Measurements from ENCODE around the gene PRKACA.
"Not testable (repeated sequence)": the region's sequence is repeated elsewhere in the genome, so short reads cannot be mapped to it uniquely, and the experiment has no call there.

The PRKACA gene

DNA sequence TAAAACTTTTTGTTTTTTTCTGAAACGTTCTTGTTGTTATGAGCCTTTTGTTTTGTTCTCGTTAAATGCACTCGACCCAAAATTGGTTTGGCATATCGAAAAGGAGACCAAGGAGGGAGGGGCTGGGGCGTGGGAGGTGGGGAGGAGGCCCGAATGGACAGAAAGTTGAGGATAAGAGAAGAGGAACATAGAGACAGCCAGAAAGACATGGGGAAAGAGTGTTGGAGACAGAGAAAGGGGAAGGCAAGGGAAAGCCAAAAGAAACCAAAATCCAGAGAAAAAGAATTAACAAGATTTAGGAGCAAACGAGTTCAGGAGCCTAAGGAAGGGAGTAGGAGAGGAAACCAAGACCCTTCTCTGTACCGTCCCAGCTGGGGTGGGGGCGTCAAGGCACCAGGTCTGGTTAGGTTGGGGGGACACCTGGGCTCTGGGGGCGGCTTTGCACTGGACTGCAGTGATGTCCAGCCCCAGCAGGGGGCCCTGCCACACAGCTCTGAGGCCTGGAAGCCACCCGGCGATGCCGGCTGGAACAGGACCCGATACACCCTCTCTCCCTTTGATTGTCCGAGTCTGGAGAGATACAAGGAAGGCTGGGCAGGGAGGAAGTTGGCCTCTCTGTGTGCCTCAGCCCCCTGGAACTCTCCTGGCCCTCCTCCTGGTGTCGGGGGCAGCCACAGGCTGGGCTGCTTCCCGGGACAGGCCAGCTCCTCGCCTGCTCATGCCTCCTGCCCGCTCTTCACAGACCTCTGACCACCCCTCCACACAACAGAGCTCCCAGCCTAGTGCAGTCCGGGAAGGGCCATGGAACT, 30.4 kb upstream of the PRKACA start:
- peak in 1 of 2 experiments; percentile 26 for DNase-seq

DNA sequence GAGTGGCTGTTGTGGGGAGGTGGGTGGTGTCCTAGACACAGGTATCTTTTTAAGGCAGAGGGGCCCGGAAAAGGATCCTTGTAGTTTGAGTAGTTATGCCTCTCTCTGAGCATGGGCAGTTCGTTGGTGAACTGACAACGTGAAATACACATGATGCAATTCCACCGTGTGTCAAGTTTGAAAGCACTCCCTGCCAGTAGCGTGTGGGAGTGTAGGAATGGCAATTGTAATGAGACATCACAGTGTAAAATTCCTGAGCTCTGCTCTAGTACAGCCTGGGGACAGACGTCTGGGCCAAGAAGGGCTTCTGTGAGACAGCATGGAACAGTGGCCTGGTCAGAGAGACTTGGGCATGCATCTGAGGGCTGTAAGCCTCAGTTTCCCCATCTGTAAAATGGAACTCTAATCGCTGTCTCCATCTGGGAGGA, 29.2 kb upstream of the PRKACA start:
- DNase-seq, result no peak

DNA sequence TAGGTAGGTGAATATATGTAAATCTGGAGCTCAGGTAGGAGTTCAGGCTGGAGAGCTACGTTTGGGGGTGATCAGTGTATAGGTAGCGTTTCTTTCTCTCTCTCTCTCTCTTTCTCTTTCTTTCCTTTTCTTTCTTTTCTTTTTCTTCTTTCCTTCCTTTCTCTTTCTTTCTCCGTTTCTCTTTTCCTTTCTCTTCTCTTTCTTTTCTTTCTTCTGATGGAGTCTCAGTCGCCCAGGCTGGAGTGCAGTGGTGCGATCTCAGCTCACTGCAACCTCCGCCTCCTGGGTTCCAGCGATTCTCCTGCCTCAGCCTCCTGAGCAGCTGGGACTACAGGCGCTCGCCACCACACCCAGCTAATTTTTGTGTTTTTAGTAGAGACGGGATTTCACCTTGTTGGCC, 28.6 kb upstream of the PRKACA start:
- DNase-seq, result not testable (repeated sequence)

DNA sequence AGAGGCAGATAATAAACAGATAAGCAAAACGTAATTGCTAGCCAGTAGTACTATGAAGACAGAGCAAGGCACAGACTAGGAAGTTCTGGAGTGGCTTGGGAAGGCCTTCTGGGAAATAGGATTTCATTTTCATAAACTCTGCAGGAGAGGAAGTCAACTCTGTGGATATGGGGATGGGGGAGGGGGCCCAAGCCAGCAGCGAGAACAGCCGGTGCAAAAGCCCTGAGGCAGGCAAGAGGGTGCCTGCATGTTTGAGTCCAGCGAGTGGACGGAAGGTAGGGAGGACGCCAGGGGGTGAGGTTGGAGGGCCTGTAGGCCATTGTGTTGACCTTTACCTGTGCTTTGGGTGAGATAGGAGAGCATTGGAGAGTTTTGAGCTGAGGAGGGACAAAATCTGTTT, 27.8 kb upstream of the PRKACA start:
- DNase-seq, result no peak

GRCh38 chr19:14142262-14143190, 25.0 kb upstream of the PRKACA start:
- DNase-seq, result no peak

- no peak for DNase-seq
These were observed 23.5 kb upstream of the PRKACA start for GRCh38 chr19:14141041-14141440.

DNA sequence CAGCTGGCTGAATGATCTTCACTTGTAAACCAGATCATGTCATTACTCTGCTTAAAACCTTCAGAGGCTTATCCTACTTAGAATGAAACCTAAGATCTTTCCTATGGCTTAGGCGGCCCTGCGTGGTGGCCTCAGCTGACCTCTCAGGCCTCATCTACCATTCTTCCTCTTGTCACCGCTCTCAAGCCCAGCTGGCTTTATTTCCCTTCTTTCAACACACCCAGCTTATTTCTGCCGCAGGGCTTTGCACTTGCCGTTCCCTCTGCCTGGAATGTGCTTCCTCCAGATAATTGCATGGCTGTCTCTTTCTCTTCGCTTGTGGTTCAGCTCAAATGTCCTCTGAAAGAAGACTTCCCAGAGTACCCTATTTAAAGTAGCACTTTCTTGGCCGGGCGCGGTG, 22.4 kb upstream of the PRKACA start:
- no peak for DNase-seq

- no peak for DNase-seq
These were observed 21.2 kb upstream of the PRKACA start for GRCh38 chr19:14138576-14139265.

DNA sequence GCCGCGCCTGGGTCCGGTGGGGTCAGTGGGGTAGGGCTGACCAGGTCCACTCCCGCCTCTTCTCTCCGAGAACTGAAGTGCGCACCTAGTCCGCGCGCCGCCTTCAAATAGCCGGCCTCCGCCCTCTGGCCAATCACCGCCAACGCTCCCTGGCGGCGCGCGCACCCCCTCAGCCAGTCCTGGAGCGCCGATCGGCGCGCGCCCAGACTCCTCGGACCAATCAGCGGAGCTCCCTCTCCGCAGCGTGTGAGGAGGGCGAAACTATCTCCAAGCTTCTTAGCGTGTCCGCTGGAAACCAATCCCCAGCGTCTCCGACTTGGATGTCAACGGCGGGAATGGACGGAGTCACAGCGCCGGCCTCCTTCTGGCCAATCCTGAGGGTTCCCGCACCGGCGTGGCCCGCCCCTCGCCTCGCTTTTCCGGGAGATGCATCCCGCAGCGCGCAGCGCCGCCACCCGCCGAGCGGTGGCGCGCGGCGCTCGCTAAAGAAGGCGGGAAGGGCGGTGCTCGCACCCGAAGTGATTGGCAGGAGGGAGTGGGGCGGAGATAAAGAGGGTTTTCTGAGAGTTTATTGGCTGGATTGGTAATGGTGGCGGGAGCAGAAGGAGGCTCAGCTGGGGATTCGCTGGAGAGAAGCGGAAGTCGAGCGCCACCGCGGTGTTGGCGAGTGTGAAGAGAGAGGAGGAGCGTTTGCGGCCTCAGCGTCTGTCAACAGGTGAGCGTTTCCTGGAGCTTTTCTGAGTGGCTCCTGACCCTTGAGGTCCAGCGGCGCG, 19.1 kb upstream of the PRKACA start, which contains the start of gene ASF1B:
TSS of gene ASF1B (minus strand) at position 81 of the 773 bp plus-strand sequence. CDS start 133 bp downstream, outside the sequence.
- peak; percentile 100 for DNase-seq

DNA sequence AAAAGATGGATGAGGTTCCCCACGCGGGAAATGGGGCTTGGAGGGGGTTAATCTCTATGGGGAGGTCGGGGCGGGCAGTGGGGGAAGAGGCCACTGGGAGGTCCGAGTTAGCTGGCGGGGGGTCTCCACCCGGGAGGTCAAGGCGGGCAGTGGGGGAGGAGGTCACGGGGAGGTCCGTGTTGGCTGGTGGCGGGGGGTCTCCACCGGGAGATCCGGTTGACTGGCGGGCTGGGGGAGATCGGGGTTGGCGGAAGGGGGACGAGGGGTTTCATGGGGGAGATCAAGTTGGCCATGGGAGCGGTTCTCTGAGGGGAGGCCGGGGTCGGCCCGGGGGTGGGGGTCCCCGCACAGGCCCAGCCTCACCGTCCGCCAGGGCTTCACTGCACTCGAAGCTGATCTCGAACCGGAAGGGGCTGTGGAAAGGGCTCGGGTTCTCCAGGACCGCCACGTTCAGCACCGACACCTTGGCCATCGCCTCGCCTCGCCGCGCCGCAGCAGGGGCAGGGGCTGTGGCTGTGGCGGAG, 18.5 kb upstream of the PRKACA start:
- DNase-seq, result no peak

DNA sequence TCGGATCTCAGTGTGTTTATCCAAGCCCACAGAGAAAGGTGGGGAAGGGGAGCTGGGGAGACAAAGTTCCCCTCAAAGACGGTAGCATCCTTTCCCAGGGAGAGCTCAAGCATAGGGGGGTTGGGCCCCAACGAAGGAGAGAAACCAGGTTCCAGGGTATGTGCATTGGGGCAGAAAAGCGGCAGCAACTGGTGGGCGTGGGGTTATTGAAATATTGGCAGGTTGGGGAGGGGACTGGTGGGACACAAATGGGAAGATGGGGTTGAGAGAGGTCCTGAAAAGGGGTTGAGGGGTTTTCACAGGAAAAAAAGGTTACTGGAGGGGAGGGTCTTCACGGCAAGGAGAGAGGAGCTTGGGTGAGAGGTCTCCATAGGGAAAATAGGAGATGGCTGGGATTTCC, 17.8 kb upstream of the PRKACA start:
- no peak for DNase-seq

DNA sequence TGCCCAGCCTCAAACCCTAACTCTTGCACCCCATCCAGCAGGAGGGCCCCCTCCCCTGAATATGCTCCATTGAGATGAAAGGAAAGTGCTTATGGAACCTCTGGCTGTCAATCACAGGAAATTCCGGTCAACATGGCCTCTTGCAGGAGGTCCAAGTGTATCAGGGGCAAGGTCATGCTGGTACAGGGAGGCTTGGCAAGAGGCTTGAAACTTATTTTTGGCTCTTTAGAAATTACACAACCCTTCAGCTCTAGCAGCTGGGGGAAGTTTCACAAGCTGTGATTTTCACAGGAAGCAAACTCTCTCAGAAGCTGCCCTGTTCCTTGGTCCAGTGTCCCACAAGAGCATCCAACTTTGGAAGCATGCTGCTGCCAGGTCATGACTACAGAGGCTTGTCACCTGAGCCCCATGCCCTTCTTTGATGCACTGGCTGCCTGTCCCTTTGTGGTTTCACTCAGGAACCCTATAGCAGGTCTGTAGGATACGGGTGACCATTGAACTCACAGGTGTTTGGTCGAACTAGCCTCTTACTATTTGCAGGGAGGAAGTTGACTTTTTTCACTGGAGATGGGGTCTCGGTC, 10.5 kb upstream of the PRKACA start:
- DNase-seq, result no peak

DNA sequence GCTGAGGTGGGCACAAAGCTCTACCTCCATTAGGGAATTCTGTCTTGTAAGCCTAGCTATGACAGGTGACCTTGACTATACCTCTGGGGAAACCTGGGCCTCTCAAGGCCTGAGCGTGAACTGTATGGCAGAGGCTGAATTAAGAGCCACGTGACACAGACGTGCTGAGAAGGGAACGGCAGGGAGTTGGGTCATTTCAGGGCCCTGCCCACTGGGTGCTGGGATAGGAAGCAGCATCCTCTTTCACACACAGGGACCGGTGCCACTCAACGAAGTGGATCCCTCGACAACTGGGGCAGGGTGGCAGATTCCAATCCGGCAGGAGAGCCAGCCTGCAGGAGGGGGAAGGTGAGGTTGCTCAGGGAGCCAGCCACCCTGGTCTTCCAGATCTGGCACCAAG, 9.6 kb upstream of the PRKACA start:
- DNase-seq, result no peak

GRCh38 chr19:14122924-14123323, 5.4 kb upstream of the PRKACA start:
- DNase-seq, result no peak

DNA sequence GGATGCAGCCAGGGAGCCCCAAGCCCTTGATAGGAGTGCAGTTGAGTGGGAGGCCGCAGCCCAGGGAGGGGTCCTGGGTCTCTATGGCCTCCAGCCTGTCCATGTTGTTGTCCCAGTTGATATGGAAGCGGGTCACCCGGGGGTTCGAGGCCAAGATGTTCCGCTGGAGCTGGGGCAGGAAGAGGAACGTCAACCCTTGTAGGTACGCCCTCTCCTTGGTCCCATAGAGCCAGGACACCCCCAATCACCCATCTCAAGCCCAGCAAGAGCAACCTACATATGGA, 2.9 kb upstream of the PRKACA start:
- no peak for DNase-seq

DNA sequence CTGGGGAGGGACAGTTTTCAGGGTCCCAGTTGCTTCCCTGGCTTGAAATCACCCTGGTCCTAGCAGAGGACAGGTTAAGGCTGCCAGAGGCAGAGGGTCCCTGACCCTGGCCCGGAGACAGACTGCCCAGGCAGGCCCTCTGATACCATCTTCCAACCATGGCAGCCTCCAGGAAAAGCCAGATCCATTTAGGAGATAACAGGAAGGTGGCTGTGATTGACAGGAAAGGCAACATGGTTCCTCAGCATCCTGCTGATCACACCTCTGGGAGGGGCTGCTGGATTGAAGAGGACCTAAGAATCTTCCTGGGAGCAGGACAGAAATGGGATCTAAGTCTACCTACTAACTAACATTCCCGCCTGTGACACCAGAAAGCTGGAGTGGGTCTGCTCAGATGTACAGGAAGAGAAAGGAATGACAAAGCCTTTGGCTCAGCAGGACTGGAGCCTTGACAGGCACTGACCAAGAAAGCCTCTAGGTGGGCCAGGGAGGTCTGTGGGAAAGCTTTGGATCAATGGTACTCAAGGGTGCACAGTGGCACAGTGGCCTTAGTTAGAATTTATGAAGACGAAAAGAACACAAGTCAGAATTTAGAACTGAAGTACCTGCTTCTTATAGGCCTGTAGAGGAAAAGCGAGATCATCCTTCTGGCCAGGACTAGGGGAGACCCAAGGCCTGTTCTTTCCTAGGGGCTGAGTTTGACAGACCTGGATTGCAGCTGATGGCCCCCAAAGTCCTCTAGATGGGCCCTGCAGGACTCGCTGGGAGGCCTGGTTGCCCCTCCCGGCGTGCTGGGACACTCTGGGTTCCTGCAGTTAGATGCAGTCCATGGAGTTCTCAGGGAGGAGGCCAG, 2.3 kb upstream of the PRKACA start:
- no peak for DNase-seq

DNA sequence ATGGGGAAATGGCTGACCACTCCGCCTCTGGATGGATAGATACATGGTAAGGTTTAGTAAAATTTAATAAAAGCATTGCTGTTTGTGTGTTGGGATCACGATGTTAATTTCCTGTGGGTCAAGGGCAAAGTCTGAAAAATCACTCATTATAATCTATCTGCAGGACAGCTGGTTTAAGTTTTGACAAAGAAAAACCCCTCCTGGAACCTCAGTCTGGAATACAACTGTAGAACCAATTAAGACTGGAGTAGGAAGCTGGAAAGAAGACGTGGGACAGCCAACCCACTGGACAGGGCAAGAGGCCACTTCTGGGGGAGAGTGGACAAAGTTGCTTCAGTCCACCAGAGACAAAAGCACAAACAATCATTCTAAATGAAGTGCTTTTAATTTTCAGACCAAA, 1.6 kb upstream of the PRKACA start:
- DNase-seq, result no peak

GRCh38 chr19:14118165-14119051, 846 bp upstream of the PRKACA start:
- DNase-seq, result peak in 1 of 2 experiments; percentile 41

DNA sequence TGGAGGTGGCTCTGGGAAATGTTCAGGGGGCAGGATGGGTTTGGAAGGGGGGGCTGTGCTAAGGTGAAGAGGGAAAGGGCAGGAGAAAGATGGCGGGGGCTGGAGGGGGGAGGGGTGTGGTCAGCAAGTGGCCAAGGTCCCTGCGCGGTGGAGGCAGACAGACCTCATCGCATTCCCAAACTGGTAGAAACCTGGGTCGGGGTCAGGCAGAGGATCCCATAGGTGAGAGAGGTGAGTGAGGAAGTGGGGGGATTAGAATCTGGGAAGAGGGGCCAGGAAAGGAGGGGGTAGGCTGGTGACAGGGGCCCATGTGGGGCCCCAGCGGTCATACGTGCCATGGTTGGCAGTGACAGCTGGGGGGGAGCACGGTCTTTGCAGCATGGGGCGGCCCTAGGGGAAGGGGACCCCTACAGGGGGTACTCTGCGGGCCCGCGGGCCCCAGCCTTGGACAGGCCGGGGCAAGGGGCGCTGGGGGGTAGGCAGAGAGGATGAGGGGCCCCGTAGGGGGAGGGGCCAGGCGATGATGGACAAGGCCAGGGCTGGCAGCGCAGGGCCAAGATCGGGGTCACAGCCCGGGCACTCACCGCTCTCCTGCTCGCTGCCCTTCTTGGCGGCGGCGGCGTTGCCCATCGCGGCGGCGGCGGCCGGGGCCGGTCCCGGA, 514 bp downstream of the PRKACA start:
- DNase-seq, result no peak
